ENCODE results near the gene LSM8.

GRCh38 chr7:118142012-118142411, 42.0 kb upstream of the LSM8 start:
- TF ChIP-seq, protein P1, sequence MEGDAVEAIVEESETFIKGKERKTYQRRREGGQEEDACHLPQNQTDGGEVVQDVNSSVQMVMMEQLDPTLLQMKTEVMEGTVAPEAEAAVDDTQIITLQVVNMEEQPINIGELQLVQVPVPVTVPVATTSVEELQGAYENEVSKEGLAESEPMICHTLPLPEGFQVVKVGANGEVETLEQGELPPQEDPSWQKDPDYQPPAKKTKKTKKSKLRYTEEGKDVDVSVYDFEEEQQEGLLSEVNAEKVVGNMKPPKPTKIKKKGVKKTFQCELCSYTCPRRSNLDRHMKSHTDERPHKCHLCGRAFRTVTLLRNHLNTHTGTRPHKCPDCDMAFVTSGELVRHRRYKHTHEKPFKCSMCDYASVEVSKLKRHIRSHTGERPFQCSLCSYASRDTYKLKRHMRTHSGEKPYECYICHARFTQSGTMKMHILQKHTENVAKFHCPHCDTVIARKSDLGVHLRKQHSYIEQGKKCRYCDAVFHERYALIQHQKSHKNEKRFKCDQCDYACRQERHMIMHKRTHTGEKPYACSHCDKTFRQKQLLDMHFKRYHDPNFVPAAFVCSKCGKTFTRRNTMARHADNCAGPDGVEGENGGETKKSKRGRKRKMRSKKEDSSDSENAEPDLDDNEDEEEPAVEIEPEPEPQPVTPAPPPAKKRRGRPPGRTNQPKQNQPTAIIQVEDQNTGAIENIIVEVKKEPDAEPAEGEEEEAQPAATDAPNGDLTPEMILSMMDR (IDR thresholded peaks at IDR 0.05; ENCODE audit: insufficient read depth, low read length) = no peak
- TF ChIP-seq GABPA (IDR thresholded peaks at IDR 0.05; ENCODE audit: low read depth) = no peak
- TF ChIP-seq POLR2AphosphoS5 (IDR thresholded peaks at IDR 0.05; ENCODE audit: low read depth) = no peak
